Measurements from ENCODE around the gene KIFBP.
"Not testable (repeated sequence)": the region's sequence is repeated elsewhere in the genome, so short reads cannot be mapped to it uniquely, and the experiment has no call there.

The KIFBP gene

GRCh38 chr10:68989317-68989990 is 851 bp downstream of the KIFBP start:
- Histone ChIP-seq H3K4me3 (peak overlapping the region; percentile 73 to 99 (median 91)), H3K27ac (peak overlapping the region; percentile 39 to 91 (median 84))

GRCh38 chr10:68992636-68993440 is 4.2 kb downstream of the KIFBP start:
- Histone ChIP-seq H3K4me3 (no peak overlapping the region), H3K27ac (peak overlapping the region in 11 of 21 experiments; percentile 1 to 66 (median 37))

GRCh38 chr10:68997211-68997610 is 8.6 kb downstream of the KIFBP start:
- Histone ChIP-seq H3K4me3 (no peak overlapping the region), H3K27ac (no peak overlapping the region)

DNA sequence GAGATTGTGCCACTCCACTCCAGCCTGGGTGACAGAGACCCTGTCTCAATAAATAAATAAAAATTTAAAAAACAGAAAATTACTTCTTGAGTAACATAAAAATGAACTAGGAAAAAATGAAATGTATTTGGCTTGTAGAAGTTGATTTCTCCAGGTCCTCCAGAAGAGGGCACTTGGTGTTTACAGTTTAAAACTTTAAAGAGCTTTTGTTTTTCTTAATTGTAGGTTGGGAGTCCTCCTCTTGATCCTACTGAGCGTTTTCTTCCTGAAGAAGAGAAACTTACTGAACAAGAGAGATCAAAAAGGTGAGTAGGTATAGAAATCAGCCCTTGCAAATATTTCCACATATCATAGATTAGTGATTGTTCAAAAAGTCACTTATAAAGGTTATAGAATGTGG is 16.2 kb downstream of the KIFBP start:
- H3K4me3 ChIP-seq = no peak overlapping the region
- H3K27ac ChIP-seq = peak overlapping the region in 2 of 21 experiments; percentile 15 to 31

DNA sequence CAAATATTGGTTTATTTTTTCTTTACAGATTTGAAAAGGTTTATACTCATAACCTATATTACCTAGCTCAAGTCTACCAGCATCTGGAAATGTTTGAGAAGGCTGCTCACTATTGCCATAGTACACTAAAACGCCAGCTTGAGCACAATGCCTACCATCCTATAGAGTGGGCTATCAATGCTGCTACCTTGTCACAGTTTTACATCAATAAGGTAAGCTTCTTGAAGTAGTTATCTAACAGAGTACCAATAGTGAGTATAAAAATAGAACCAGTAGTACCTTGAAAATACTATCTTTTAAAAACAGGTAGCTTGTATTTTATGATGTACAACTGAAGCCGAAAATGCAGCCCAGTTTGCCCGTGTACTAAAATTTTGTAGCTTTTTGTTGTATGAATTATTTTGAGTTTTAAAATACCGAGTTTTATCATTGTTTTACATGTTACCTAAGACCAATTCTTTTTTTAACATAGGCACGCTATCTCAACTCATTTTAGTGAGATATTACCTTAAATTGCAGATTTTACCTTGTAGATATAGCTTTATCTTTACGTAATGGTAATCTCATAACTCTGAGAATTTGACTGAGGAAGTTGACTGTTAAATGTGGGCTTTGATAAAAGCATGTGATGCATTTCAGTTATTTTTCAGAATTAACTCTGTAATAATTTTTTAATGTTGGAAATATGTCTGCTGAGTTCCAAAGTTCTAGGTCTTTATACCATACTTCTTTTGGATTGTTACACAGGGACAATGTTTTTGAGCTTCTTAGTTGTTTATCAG is 17.3 kb downstream of the KIFBP start:
- Histone ChIP-seq H3K27ac (no peak overlapping the region), H3K4me3 (no peak overlapping the region)

- no peak overlapping the region for H3K27ac ChIP-seq
- no peak overlapping the region for H3K4me3 ChIP-seq
These were observed 18.7 kb downstream of the KIFBP start for GRCh38 chr10:69007260-69007659.

GRCh38 chr10:69009360-69009759 is 20.8 kb downstream of the KIFBP start:
- Histone ChIP-seq H3K27ac (no peak overlapping the region), H3K4me3 (no peak overlapping the region)

- H3K27ac ChIP-seq = no peak overlapping the region
- H3K4me3 ChIP-seq = no peak overlapping the region
These were observed 21.6 kb downstream of the KIFBP start for GRCh38 chr10:69010151-69010640.

- not testable (repeated sequence) for H3K27ac ChIP-seq, H3K4me3 ChIP-seq
These were observed 24.2 kb downstream of the KIFBP start for GRCh38 chr10:69012778-69013177.

DNA sequence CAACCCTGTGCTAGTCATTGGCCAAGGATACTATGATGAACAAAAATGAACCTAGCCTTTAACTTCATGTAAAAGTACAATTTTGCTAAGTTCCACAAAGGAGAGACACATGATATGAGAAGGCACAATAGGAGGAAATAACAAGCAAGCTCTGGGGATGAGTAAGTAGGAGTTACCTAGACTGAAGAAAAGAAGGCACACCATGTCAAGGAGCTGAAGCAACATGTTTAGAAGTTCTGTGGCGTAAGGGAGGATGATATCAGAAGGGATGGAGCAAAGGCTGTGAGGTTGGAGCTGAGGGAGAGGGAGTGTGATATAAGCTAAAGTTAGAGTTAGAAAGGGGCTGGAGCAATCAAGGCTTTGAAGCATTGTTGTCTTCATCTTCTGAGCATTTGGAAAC is 25.6 kb downstream of the KIFBP start:
- H3K27ac ChIP-seq = peak overlapping the region in 1 of 21 experiments; percentile 6
- no peak overlapping the region for H3K4me3 ChIP-seq

DNA sequence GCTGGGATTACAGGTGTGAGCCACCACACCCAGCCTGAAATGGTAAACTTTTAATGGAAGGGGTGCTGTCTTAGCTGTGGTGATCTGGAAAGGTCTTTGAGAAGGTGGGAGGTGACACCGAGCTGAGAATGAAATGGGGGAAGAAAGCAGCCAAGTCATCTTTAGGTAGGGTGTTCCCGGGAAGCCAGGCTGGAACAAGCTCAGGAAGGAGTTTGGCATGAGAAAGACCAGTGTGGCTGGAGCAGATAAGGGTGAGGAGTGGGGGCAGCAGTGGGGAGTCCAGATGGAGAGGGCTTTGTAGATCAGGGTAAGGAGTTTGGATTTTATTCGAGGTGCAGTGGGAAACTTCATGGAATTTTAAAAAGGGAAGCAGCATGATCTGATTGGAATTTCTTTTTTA is 30.0 kb downstream of the KIFBP start:
- Histone ChIP-seq H3K27ac (no peak overlapping the region), H3K4me3 (no peak overlapping the region)

DNA sequence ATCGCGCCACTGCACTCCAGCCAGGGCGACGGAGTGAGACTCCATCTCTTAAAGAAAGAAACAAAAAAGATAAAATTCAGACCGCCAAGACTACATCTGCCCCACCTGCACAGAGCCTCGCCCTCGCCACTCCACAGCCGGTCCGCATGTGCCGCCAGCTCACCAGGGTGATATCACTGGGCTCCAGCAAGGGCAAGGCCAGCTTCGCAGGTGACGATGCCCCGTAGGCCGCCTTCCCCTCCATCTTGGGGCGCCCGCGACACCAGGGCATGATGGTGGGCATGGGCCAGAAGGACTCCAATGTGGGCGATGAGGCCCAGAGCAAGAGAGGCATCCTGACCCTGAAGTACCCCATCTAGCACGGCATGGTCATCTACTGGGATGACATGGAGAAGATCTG is 34.0 kb downstream of the KIFBP start:
- no peak overlapping the region for H3K4me3 ChIP-seq

GRCh38 chr10:69025370-69025896 is 36.8 kb downstream of the KIFBP start:
- Histone ChIP-seq H3K27ac (no peak overlapping the region), H3K4me3 (no peak overlapping the region)

More for the DNA sequence above, 34.0 kb downstream of the KIFBP start:
- H3K27ac ChIP-seq = no peak overlapping the region

GRCh38 chr10:69033256-69033655 is 44.7 kb downstream of the KIFBP start:
- Histone ChIP-seq H3K4me3 (no peak overlapping the region), H3K27ac (no peak overlapping the region)

- Histone ChIP-seq H3K4me3 (no peak overlapping the region), H3K27ac (no peak overlapping the region)
These were observed 48.9 kb downstream of the KIFBP start for GRCh38 chr10:69037489-69037888.

GRCh38 chr10:69040904-69041303 is 52.3 kb downstream of the KIFBP start:
- H3K4me3 ChIP-seq, H3K27ac ChIP-seq: not testable (repeated sequence)

DNA sequence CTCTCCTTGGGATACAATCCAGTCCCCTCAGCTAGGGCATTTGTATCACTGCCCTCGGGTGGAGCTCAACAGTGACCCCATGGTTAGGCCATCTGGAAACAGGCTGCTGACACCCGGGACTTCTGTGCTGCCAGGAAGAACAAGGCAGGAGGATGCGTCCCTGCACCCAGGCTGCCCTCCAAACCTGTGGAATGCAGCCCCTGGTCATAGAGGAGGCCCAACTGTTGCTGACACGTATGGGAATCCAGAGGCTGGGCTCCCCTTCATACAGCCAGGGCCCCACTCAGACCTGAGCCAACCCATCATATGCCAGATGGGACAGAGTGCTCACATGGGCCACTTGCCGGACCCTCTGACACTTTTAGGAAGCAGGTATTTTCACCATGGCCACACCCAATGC is 53.8 kb downstream of the KIFBP start:
- no peak overlapping the region for H3K4me3 ChIP-seq
- H3K27ac ChIP-seq = no peak overlapping the region

DNA sequence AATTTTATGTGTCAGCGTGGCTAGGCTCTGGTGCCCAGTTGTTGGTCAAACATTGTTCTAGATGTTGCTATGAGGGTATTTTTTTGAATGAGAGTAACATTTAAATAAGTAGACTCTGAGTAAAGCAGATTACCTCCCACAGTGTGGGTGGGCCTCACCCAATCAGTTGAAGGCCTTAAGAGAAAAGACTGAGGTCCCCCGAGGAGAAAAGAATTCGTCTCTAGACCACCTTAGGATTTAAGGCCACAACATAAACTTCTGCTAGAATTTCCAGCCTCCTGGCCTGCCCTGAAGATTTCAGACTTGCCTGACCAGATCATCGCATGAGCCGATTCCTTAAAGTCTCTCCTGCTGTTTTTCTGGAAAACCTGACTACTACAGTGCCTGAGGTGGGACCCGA is 54.2 kb downstream of the KIFBP start:
- peak overlapping the region in 1 of 21 experiments; percentile 94 for H3K27ac ChIP-seq

DNA sequence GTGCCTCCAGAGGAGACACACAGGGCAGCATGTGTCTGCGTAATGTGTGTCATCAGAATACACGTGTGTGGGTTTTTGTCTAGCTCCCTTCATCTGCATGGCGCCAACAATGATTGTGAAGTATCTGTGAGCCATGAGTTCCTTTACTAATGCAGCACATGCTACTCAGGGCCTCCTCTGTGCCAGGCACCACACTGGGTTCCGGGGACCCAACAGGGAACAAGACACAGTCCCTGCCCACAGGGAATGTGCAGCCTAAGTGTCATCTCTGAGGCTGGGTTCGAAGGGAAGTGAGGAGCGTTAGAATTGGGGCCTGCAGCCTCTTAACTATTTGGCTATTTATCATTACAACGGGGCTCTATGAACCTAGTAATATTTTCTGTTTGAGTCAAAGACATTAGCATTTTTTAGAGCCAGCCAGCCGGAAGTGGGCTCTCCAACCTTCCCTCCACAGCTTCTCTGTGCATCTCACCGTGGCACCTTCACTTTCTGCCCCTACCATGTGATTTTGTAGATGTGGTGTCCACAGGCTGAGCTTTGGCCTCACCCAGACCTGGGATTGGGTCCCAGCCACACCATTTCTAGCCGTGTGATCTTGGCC is 55.4 kb downstream of the KIFBP start:
- no peak overlapping the region for H3K4me3 ChIP-seq
- peak overlapping the region in 16 of 21 experiments; percentile 8 to 97 (median 91) for H3K27ac ChIP-seq

More for the DNA sequence above, 54.2 kb downstream of the KIFBP start:
- no peak overlapping the region for H3K4me3 ChIP-seq

- Histone ChIP-seq H3K4me3 (no peak overlapping the region), H3K27ac (peak overlapping the region in 20 of 21 experiments; percentile 57 to 97 (median 88))
These were observed 55.9 kb downstream of the KIFBP start for GRCh38 chr10:69044546-69044945.
